ENCODE results near the gene DIP2A. TPM values are rescaled to one million over a fixed set of nuclear protein-coding genes. Genes with fewer than 3 reads are reported as not detected.

The DIP2A gene
- total and polyA plus RNA-seq, 2 of the 8 experiments (the other 6 are each of a cell fraction or from before 2014, with no cell fraction given), result 16.0 to 27.1 TPM

DNA sequence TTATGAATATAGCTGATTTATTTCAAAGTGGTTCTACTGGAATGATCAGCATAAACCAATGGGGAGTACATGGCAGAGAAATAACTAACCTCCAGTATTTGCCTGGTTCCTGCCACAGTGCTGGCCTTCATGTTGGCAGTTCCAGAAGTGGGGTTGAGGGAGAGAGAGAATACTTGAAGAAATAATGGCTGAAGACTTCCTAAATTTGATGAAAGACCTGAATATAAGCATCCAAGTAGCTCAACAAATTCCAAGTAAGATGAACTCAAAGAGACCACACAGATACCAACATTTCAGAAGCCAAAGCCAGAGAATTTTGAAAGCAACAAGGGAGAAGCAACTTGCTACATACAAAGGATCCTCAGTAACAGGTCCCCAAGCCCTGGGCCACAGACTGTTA lies 111.9 kb downstream of the DIP2A start:
- H4K8ac ChIP-seq (ENCODE audit: extremely low read depth, insufficient read depth, low read length), result no peak overlapping the region
- peaks cover 4 to 19% (median 12%) of the 10 kb centered on the region in 4 experiments; a peak in 5 of 8 replicates for H3K36me3 ChIP-seq (ENCODE audit: control insufficient read depth in 2 of 4, insufficient read depth in 4 of 4, low read length in 3 of 4)
- DNase-seq (ENCODE audit: low read depth in 1 of 2, low spot score in 2 of 2), result no peak
- H3K4me3 ChIP-seq (ENCODE audit: extremely low read depth in 1 of 4, insufficient read depth in 2 of 4, low read depth in 3 of 4, low read length in 4 of 4), result no peak overlapping the region
- no peaks in the 10 kb centered on the region for H3K23me2 ChIP-seq (ENCODE audit: low read depth, low read length)
- H3K27ac ChIP-seq (ENCODE audit: low read depth, low read length), result no peak overlapping the region
- TF ChIP-seq GTF2F1 (IDR thresholded peaks at IDR 0.05; ENCODE audit: borderline replicate concordance, low read depth, low read length) (no peak), NRF1 (IDR thresholded peaks at IDR 0.05; ENCODE audit: low read depth, low read length) (no peak)
- H4K20me1 ChIP-seq (replicated peaks in 1 of 2; ENCODE audit: control insufficient read depth in 1 of 2, insufficient read depth in 2 of 2, low read length in 2 of 2), result peaks cover 0 to 1% of the 10 kb centered on the region in 2 experiments
- H3K56ac ChIP-seq (replicated peaks; ENCODE audit: insufficient read length, low read depth, low read length), result no peak overlapping the region
- H2AK5ac ChIP-seq (ENCODE audit: low read depth, low read length), result no peak overlapping the region
- H2BK12ac ChIP-seq (ENCODE audit: low read depth, low read length), result no peak overlapping the region
- no peak overlapping the region for H4K91ac ChIP-seq (replicated peaks; ENCODE audit: insufficient read length, low read length)
- no peak for FAIRE-seq
- no peak overlapping the region for H3K14ac ChIP-seq (ENCODE audit: insufficient read length)
- H2BK120ac ChIP-seq (replicated peaks; ENCODE audit: low read depth, low read length), result no peak overlapping the region
- H3K79me2 ChIP-seq (ENCODE audit: control insufficient read depth in 1 of 2, insufficient read depth in 2 of 2, low read length in 2 of 2), result no peaks in the 10 kb centered on the region
- H3K79me1 ChIP-seq (ENCODE audit: low read depth, low read length), result no peaks in the 10 kb centered on the region
- H2BK5ac ChIP-seq (ENCODE audit: low read depth, low read length), result no peak overlapping the region
- H2BK20ac ChIP-seq (ENCODE audit: low read length), result no peak overlapping the region
- H3K4me2 ChIP-seq (ENCODE audit: insufficient read depth in 1 of 2, low read depth in 2 of 2, low read length in 2 of 2), result no peak overlapping the region
- H4K5ac ChIP-seq (ENCODE audit: insufficient read length, low read depth, low read length), result no peak overlapping the region
- H2AFZ ChIP-seq (ENCODE audit: low read length), result no peak overlapping the region
- no peak overlapping the region for H3K9ac ChIP-seq (replicated peaks in 1 of 4; ENCODE audit: extremely low read depth in 1 of 4, low read depth in 3 of 4, low read length in 3 of 4)
- H3K4ac ChIP-seq (replicated peaks; ENCODE audit: insufficient read length, low read depth, low read length), result no peak overlapping the region
- H3K27me3 ChIP-seq (replicated peaks in 1 of 4; ENCODE audit: control insufficient read depth in 3 of 4, extremely low read depth in 1 of 4, insufficient read depth in 3 of 4, low read length in 3 of 4), result no peaks in the 10 kb centered on the region
- CTCF ChIA-PET (ENCODE audit: partially characterized antibody), result interaction anchor here (1.2 kb wide), 1 partner anchor 94 kb away, joined by 3 read pairs; no protein-coding TSS in a partner anchor
- no peak overlapping the region for H3K23ac ChIP-seq (ENCODE audit: insufficient read length)
- no peaks in the 10 kb centered on the region for H3K4me1 ChIP-seq (replicated peaks in 1 of 4; ENCODE audit: control insufficient read depth in 3 of 4, insufficient read depth in 4 of 4, low read length in 3 of 4)
- POLR2A ChIA-PET (ENCODE audit: partially characterized antibody), result no interaction called here
- H3K18ac ChIP-seq (ENCODE audit: extremely low read depth, low read length), result no peak overlapping the region
- no peaks in the 10 kb centered on the region for H3K9me3 ChIP-seq (ENCODE audit: insufficient read depth in 2 of 2, low read depth in 1 of 2, low read length in 1 of 2)
- H2BK15ac ChIP-seq (ENCODE audit: low read length), result no peak overlapping the region
